Activated CD8-positive, alpha-beta memory T cell treated with anti-CD3 and anti-CD28 coated beads for 1 hour (primary cell): ENCODE measurements around the gene PSAT1.
"Not testable (repeated sequence)": the region's sequence is repeated elsewhere in the genome, so short reads cannot be mapped to it uniquely, and the experiment has no call there.

Experiments
- DNase-seq, 2 donors: peaks; one replicate each; pipeline ENCODE4 v3.0.0-alpha.2; 2020; ENCODE audit warnings: low read depth in 1 of 2; ENCODE audit errors: extremely low read depth in 1 of 2

The PSAT1 gene

GRCh38 chr9:78296893-78297671, at the start of gene PSAT1:
TSS of gene PSAT1 (plus strand) at chr9:78297125. CDS start at chr9:78297211, 86 bp downstream.
- peak; percentile 58 to 72 for DNase-seq

- no peak for DNase-seq
Observed at GRCh38 chr9:78248635-78249034, 48.3 kb upstream of the PSAT1 start.

GRCh38 chr9:78249542-78249941, 47.4 kb upstream of the PSAT1 start:
- DNase-seq = no peak

- no peak for DNase-seq
Observed at GRCh38 chr9:78252616-78253015, 44.3 kb upstream of the PSAT1 start.

GRCh38 chr9:78253285-78253684, 43.6 kb upstream of the PSAT1 start:
- DNase-seq = no peak

GRCh38 chr9:78261403-78262001, 35.4 kb upstream of the PSAT1 start:
- no peak for DNase-seq

- no peak for DNase-seq
Observed at GRCh38 chr9:78262655-78263054, 34.3 kb upstream of the PSAT1 start.

GRCh38 chr9:78267889-78268288, 29.0 kb upstream of the PSAT1 start:
- no peak for DNase-seq

GRCh38 chr9:78269784-78270183, 27.1 kb upstream of the PSAT1 start:
- no peak for DNase-seq

GRCh38 chr9:78272307-78272706, 24.6 kb upstream of the PSAT1 start:
- DNase-seq = no peak

GRCh38 chr9:78273761-78274160, 23.2 kb upstream of the PSAT1 start:
- no peak for DNase-seq

GRCh38 chr9:78278177-78278777, 18.6 kb upstream of the PSAT1 start:
- no peak for DNase-seq

- no peak for DNase-seq
Observed at GRCh38 chr9:78278801-78279200, 18.1 kb upstream of the PSAT1 start.

GRCh38 chr9:78280982-78281668, 15.8 kb upstream of the PSAT1 start:
- DNase-seq = no peak

- not testable (repeated sequence) for DNase-seq
Observed at GRCh38 chr9:78284181-78284580, 12.7 kb upstream of the PSAT1 start.

- DNase-seq = no peak
Observed at GRCh38 chr9:78286125-78286524, 10.8 kb upstream of the PSAT1 start.

- no peak for DNase-seq
Observed at GRCh38 chr9:78286946-78287388, 10.0 kb upstream of the PSAT1 start.

- DNase-seq = no peak
Observed at GRCh38 chr9:78288214-78288892, 8.6 kb upstream of the PSAT1 start.

GRCh38 chr9:78289474-78289873, 7.5 kb upstream of the PSAT1 start:
- DNase-seq = no peak

- no peak for DNase-seq
Observed at GRCh38 chr9:78291240-78291925, 5.5 kb upstream of the PSAT1 start.
